Measurements from ENCODE around the gene BIRC7.

The BIRC7 gene

DNA sequence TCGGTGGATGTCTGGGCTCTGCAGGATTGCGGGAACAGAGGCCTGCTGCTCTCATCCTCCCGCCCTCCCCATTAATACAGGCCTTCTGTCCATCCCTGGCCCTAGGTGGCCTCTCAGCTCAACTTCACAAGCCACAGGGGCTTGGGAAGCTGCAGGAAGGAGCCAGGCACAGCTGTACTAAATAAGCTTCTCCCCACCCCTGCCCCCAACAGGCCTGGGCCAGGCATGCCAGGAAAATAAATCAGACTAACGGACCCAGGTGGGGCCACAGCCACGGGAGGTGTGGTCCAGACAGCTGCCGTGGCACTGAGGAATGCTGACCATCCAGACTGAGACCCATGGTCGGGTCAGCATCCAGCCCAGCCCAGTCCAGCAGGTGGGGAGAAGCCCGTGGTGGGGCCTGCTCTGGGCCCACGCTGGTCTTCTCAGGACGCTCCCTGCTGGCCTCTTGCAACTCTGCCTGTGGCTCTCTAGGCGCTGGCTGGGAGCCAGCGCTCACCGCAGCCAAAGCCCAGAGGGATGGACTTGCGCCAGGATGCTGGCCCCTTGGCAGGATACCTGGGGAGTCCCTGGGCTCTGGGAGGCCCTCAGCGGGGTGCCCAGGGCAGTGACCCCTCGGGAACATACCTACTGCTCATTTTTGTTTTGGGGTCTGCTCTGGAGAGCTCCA, 11.2 kb upstream of the BIRC7 start:
- peak; percentile 56 for DNase-seq (ENCODE audit: low spot score)

DNA sequence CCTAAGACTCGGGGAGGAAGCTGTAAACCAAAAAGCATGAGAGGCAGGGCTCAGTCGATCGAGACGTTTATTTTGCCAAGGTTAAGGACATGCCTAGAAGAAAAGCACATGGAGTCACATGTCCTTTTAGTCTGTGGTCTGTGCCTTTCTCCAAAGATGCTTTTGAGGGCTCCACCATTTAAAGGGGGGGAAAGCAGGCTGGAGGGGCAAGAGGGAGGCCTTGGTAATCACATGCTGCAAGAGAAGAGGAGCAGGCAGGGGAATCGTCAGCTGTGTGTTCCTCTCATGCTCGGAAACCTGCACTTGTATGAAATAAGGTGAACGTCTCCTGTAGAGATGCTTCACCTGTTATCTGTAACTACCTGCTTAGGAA, 10.6 kb upstream of the BIRC7 start:
- no peak for DNase-seq (ENCODE audit: low spot score)

DNA sequence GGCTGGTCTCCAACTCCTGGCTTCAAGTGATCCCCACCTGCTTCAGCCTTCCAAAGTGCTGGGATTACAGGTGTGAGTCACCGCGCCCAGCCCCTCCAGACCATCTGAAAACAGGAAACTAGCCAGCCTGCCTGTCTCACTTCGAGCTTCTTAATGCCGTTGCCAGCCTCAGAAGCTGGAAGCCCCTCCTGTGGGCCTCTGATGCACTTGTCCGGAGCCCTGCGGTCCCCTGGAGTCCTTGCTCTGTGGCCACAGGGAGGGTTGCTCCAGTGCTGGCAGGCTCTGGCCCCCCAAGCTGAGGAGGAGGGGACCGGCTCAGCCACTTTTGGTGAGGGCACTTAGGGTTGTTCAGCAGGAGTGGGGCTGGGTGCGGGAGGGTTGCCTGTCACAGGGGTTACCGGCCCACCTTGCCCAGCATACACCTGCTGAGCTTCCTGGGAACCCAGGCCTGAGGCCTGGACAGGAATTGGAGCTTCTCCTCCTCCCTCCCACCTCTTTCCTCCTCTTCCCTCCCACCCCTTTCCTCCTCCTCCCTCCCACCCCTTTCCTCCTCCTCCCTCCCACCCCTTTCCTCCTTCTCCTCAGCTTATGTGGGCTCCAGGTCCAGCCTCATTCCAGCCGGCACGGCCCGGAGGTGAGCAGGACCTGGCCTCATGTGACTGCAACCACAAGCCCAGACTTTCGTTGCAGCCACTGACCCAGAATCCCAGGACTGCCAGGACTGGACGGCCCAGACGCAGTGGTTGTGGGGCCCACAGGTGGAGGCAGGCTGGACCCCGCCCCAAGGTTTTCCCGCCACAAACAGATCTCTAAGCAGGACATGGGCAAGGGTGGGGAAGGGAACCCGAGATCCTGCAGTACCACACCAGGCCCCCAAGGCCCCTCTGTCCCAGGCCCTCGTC, 9.4 kb upstream of the BIRC7 start:
- no peak for DNase-seq (ENCODE audit: low spot score)

DNA sequence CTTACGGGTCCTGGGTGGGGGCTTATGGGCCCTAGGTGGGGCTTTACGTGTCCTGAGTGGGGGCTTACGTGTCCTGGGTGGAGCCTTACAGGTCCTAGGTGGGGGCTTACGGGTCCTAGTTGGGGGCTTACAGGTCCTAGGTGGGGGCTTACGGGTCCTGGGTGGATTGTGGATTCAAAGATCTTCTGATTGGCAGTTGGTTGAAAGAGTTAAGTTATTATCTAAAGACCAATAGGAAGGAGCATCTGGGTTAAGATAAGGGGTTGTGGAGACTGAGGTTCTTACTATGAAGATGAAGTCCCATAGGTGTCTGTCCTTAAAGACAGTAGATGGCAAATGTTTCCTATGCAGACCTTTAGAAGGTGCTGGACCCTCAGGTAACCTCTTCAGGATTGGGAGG, 8.4 kb upstream of the BIRC7 start:
- DNase-seq (ENCODE audit: low spot score) = no peak

GRCh38 chr20:63228806-63229205, 6.9 kb upstream of the BIRC7 start:
- no peak for DNase-seq (ENCODE audit: low spot score)

DNA sequence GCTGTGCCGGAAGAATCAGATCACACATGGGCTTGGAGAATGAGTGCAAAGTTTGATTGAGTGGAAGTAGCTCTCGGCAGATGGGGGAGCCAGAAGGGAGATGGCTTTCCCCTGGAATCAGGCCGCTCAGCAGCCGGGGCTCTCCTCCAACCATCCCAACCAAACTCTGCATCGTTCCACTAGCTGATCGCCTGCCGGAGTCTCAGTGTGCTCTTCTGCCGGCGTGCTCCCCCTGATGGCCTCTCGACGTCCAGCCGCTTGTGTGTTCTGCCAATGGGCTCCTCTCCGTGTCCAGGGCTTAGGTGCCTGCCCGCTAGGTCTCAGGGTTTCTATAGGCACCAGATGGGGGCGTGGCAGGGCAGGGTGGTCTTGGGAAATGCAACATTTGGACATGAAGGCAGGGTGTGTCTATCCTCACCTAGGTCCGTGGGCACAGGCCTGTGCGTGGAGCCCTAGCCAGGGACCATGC, 4.9 kb upstream of the BIRC7 start:
- DNase-seq (ENCODE audit: low spot score) = peak; percentile 90

DNA sequence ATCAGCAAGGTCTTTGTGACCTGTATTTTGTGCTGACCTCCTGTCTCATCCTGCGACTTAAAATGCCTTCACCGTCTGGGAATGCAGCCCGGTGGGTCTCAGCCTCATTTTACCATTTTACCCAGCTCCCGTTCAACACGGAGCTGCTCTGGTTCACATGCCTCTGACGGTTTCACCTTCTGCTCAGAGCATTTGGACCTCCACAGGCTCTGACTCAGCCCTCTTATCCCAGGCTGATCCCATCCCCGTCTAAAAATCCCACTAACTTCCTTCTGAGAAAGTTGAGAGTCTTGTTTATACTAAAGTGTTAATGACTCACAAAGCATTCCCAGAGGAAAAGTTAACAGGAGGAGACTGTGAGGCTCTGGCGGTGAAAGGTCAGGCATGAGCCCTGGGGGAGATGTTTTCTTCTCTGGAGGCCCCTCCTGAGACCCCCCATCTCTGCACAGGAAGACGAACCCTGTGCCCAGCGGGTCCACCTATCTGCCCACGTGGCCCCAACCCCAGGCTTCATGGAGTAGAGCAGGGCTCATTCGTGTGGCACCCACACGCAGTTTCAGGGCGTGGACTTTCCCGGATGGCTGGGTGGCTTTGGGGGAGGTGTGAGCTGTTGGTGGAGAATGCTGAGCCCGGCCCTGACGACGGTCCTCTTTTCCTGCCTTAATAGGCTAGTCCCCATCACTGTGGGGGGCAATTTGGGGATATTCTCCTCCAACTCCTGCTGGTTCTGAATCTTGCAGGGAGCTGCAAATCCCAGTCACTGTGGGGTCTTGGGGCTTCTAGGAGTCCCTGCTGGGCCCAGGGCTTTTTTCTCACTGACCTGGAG, 3.3 kb upstream of the BIRC7 start:
- DNase-seq (ENCODE audit: low spot score) = peak; percentile 59

DNA sequence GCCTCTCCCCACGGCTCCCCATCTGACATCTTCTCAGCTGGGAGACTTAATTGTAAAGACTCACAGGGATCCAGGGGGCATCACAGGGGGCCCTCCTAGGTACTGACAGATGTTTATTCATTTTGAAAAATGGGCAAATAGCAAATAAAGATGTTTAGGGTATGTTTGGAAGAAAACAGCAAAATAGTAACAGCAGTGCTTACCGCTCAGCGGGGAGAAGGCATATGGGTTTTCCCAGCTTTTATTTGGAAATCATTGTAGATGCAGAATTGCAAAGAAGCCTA, 2.7 kb upstream of the BIRC7 start:
- no peak for DNase-seq (ENCODE audit: low spot score)

GRCh38 chr20:63233924-63234323, 1.8 kb upstream of the BIRC7 start:
- DNase-seq (ENCODE audit: low spot score) = no peak

GRCh38 chr20:63234693-63235398, 859 bp upstream of the BIRC7 start:
- peak; percentile 61 for DNase-seq (ENCODE audit: low spot score)

GRCh38 chr20:63236116-63236837, 572 bp downstream of the BIRC7 start:
- no peak for DNase-seq (ENCODE audit: low spot score)

- DNase-seq (ENCODE audit: low spot score) = no peak
Measured at GRCh38 chr20:63238031-63238430, 2.3 kb downstream of the BIRC7 start.

DNA sequence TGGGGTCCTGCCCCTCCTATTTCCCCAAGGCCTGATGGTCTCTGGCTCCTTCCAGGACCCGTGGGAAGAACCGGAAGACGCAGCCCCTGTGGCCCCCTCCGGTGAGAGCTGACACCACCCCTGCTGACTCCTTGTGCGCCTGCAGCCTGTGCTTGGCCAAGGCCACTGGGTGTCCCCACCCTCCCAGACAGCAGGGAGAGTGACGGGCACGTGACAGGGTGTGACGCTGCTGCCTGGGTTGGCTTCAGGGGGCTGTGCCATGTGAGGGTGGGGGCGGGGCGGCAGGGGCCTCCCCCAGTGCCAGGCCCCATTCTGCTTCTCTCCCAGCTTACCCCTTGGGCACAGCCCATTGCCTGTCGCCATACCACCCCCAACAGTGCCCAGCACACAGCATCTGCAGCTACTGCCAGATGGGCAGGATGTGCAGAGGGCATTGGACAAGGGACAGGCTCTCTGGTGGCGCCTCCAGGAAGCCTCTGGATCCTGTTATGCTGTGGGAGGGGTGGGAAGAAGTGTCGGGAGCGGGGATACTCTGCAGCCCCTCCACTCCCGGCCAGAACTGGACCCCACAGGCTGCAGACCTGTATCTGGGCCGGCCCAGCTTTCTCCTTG, 2.9 kb downstream of the BIRC7 start:
- DNase-seq (ENCODE audit: low spot score) = no peak

GRCh38 chr20:63239431-63239830, 3.7 kb downstream of the BIRC7 start:
- no peak for DNase-seq (ENCODE audit: low spot score)

DNA sequence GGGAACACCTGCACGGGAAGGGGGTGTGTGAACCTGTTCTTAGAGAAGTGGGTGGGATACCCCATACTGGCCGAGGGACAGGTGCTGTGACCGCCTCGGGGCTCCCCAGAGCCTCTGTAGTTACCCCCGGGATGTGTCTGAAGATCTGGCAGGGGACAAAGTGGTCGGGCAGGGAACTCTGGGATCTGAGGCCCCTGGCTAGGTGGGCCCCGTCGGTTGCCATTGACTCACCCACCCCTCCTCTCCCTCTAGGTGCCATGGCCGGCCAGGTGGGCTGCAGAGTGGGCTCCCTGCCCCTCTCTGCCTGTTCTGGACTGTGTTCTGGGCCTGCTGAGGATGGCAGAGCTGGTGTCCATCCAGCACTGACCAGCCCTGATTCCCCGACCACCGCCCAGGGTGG, 4.3 kb downstream of the BIRC7 start:
- DNase-seq (ENCODE audit: low spot score) = no peak

DNA sequence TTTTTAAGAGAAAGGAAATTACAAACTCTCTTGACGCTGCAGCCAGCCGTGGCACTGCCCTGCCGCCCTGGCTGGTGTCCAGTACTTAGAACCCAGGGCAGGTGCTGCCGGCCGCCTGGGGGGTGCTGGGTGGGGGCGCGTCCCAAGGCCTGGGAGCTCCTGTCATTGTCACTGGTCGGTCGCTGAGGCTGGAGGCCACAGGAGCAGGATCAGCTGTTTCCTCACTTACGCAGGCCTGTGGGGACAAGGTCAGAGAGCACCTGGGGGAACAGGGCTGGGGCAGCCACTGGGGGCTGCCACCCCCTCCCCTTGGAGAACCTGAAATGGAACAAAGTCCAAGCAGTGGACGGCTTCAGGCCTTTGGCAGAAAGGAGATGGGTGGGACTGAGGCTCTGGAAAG, 5.6 kb downstream of the BIRC7 start:
- no peak for DNase-seq (ENCODE audit: low spot score)

DNA sequence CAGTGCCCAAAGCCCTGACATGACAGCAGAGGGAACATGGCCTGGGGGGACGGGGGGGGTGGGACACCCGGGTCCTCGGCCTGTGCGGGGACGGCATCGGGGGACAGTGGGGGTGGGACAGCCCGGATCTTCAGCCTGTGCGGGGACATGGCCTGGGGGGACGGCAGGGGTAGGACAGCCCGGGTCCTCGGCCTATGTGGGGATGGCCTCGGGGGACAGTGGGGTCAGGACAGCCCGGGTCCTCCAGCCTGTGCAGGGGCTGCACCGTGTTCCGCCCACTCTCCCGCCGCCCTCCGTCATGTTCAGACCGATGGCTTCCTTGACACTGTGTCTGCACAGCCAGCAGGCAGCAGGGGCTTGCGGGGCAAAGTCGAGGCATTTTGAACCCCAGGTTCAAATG, 7.0 kb downstream of the BIRC7 start:
- DNase-seq (ENCODE audit: low spot score) = no peak

GRCh38 chr20:63243604-63244247, 8.0 kb downstream of the BIRC7 start:
- DNase-seq (ENCODE audit: low spot score) = no peak

- DNase-seq (ENCODE audit: low spot score) = no peak
Measured at GRCh38 chr20:63244468-63244867, 8.8 kb downstream of the BIRC7 start.

GRCh38 chr20:63246490-63247288, 11.0 kb downstream of the BIRC7 start:
- no peak for DNase-seq (ENCODE audit: low spot score)

All from cerebellar cortex (tissue), 1 donor.